ENCODE measurements around the gene PDRG1.

PDRG1 gene

DNA sequence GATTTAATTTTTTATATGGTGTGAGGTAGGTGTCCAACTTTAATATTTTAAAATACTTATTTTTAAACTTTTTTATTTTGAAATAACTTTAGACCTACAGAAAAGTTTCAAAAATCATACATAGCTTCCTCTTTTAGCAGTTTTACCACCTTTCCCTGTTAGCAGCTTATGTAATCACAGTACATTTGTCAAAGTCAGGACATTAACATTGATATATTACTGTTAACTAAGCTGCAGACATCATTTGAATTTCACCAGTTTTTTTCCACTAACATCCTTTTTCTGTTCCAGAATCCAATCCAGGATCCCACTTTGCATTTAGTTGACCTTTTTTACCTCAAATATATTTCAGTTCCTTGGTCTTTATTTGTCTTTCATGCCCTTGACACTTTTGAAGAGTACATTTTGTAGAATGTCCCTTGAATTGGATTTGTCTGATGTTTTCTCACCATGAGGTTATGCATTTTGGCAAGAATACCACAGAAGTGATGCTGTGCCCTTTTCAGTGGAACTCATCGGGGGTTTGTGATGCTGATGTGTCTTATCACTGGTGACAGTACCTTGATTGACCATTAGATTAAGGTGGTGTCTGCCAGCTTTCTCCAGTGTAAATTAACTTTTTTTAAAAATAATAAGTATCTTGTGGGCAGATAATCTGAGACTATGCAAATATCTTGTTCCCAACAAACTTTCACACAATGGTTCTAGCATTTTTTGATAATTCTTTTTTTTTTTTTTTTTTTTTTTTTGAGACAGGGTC is 48.0 kb downstream of the PDRG1 start:
- DNase-seq = no peak

DNA sequence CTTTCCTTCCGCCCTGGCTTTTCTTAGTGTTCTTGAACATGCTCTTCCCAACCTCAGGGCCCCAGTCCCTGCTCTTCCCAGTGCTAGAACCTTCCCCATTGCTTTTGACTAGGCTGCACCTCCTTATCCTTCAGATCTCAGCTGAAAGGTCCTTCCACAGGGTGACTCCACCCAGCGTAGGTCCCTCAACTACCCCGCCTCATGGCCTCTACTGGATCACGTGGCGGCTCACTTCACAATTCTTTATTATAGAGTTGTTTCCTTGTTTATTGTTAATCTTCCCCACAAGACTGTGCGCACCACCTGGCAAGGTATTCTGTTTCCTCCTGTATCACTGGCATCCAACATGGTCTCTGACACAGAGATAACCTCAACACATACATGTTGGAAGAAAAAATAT is 50.2 kb downstream of the PDRG1 start:
- no peak for DNase-seq

DNA sequence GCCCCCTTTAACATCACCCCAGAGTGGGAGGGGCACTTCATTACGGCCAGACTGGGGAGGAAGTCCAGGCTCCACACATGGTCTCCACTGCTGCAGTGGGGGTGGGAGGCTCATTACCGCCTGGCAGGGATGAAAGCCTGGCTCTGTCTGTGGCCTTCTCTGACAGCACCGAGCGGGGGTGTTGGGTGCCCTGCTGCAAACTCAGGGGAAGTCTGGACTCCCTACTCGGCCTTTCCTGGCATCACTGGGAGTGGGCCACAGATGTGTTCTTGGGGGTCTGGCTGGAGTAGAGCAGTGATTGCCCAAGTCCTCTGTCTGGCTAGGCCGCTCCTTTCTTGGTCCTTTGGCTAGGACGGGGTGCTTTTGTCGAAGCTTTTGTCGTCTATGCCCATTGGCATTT is 54.3 kb downstream of the PDRG1 start:
- DNase-seq = no peak

GRCh38 chr20:31896049-31896448 is 55.8 kb downstream of the PDRG1 start:
- no peak for DNase-seq

DNA sequence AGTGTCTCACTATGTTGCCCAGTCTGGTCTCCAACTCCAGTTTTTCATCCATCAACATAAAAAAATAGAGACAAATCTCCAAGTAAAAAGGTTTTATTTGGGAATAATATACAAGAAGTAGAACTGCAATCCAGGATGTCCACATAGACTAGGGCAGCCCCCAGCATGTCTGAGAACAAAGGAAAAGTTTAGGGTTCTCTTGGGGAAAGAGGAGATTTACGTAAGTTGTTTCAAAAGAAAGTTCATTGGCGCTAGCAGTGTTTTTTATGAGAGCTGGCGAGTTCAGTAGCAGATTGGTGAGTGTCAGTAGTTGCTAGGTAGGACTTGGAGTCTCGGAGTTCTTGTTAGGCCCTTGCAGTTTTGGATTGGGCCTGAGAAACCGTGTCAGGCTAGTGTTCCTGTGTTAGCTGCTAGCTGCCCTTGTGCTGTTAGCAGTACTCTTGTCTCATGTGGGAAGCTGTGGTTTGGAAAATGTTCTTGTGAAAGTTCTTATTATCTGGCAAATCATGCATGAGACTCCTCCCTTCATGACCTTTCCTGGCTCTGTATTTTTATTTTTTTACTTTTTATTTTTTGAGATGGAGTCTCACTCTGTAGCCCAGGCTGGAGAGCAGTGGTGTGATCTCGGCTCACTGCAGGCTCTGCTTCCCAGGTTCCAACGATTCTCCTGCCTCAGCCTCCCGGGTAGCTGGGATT is 56.7 kb downstream of the PDRG1 start:
- DNase-seq = peak; percentile 50 to 68
